ENCODE results near the gene IRF3.
A peak's percentile ranks its signal among the peaks of the same experiment; 100 is the strongest.

The IRF3 gene

GRCh38 chr19:49677231-49677900 lies 11.7 kb upstream of the IRF3 start, which contains the start of gene PRMT1:
PRMT1 (plus strand) TSS chr19:49677271; CDS start chr19:49677281, 10 bp downstream.
- H3K4me1 ChIP-seq (ENCODE audit: insufficient read depth, poor library complexity, severe bottlenecking): peaks cover 2% of the 10 kb centered on the region
- no peaks in the 10 kb centered on the region for H3K9me3 ChIP-seq (ENCODE audit: severe bottlenecking)
- no peak for TF ChIP-seq CTCF (IDR thresholded peaks at IDR 0.05; ENCODE audit: poor library complexity, severe bottlenecking)
- H3K36me3 ChIP-seq (ENCODE audit: low read depth): peaks cover 26% of the 10 kb centered on the region
- H3K27ac ChIP-seq (ENCODE audit: poor library complexity, severe bottlenecking): peak within 1 kb of the TSS; percentile 82
- no peak for ATAC-seq (ENCODE audit: low read depth)
- DNase-seq (ENCODE audit: low spot score): peak; percentile 42
- H3K4me3 ChIP-seq (ENCODE audit: severe bottlenecking): peak within 1 kb of the TSS; percentile 89
- H3K27me3 ChIP-seq (ENCODE audit: insufficient read depth, poor library complexity, severe bottlenecking): no peaks in the 10 kb centered on the region

- DNase-seq (ENCODE audit: low spot score) (peak; percentile 98), ATAC-seq (ENCODE audit: low read depth) (peak; percentile 77)
- TF ChIP-seq CTCF (IDR thresholded peaks at IDR 0.05; ENCODE audit: poor library complexity, severe bottlenecking): no peak
- Histone ChIP-seq H3K9me3 (ENCODE audit: severe bottlenecking) (no peaks in the 10 kb centered on the region), H3K27me3 (ENCODE audit: insufficient read depth, poor library complexity, severe bottlenecking) (no peaks in the 10 kb centered on the region), H3K4me1 (ENCODE audit: insufficient read depth, poor library complexity, severe bottlenecking) (peaks cover 2% of the 10 kb centered on the region), H3K4me3 (ENCODE audit: severe bottlenecking) (peak overlapping the region; percentile 89), H3K27ac (ENCODE audit: poor library complexity, severe bottlenecking) (peak overlapping the region; percentile 82), H3K36me3 (ENCODE audit: low read depth) (peaks cover 20% of the 10 kb centered on the region)
Observed at GRCh38 chr19:49676784-49677230, 11.2 kb upstream of the IRF3 start.

DNA sequence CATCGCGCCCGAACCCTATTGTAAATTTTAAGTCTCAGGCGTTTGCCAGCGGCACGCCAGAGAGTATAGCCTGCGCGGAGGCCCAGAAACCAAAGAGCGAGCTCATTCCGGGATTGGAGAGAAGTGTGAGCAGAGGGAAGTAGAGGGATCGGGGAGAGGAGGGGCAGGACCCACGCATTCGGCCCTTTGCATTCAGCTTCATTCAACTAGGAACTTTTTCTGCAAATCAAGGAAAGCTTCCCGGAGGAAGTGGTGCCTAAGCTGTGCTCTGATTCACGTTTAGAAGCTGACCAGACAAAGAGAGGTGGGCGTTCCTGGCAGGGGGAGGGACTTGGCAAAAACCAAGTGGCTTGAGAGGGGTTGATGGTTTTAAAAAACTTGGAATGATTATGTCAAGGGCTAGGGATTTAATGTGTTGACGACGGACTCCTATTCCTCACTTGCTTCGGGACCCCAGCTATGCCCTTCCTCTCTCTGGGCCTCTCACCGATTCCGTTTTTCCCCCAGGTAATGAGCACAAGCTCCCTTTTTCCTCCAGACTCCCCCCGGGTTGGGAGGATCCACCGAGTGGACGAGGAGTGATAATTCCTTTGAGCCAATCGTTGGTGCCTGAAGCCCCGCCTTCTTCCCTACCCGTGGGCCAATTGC lies 10.6 kb upstream of the IRF3 start:
- DNase-seq (ENCODE audit: low spot score) (no peak), ATAC-seq (ENCODE audit: low read depth) (0 out of 3 replicates have a peak, but pooled peaks have one; percentile 6)
- no peaks in the 10 kb centered on the region for H3K27me3 ChIP-seq (ENCODE audit: insufficient read depth, poor library complexity, severe bottlenecking)
- peak overlapping the region; percentile 25 for H3K4me3 ChIP-seq (ENCODE audit: severe bottlenecking)
- TF ChIP-seq CTCF (IDR thresholded peaks at IDR 0.05; ENCODE audit: poor library complexity, severe bottlenecking): no peak
- peak overlapping the region; percentile 82 for H3K27ac ChIP-seq (ENCODE audit: poor library complexity, severe bottlenecking)
- H3K36me3 ChIP-seq (ENCODE audit: low read depth): peaks cover 15% of the 10 kb centered on the region
- H3K9me3 ChIP-seq (ENCODE audit: severe bottlenecking): no peaks in the 10 kb centered on the region
- peaks cover 2% of the 10 kb centered on the region for H3K4me1 ChIP-seq (ENCODE audit: insufficient read depth, poor library complexity, severe bottlenecking)

DNA sequence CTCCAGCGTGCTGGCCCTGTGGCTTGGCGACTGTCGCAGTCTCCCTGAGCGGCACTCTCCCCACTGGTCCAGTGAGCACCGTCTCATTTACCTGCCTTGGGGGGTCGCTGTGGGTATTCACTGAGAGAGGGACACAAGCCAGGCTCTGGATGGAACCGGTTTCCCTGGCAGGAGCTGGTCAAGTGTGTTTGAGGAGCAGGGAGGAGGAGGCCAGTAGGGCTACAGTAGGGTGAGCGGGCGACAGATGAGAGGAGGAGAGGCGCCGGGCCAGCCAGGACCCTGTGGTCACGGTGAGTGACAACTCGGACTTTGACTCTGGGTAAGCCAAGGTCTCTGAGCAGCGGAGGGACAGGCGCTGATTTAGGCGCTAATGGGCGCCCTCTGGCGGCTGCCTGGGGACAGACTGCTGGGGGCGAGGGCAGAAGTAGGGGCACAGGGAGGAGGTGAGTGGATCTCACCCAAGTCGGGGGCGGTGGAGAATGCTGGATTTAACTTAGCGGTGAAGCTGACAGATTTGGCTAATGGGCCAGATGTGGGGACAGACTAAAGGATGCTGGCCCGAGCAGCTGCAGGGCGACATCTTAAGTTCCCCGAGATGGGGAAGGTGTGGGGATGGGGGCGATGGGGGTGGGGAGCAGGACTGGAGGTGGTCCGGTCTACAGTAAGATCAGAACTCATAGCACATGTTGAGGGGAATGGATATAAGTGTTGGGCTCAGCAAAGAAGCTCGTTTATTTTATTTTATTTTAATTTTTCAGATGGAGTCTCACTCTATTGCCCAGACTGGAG lies 6.7 kb upstream of the IRF3 start:
- peak; percentile 91 for TF ChIP-seq CTCF (IDR thresholded peaks at IDR 0.05; ENCODE audit: poor library complexity, severe bottlenecking)
- DNase-seq (ENCODE audit: low spot score) (no peak), ATAC-seq (ENCODE audit: low read depth) (no peak)
- Histone ChIP-seq H3K36me3 (ENCODE audit: low read depth) (peaks cover 11% of the 10 kb centered on the region), H3K9me3 (ENCODE audit: severe bottlenecking) (no peaks in the 10 kb centered on the region), H3K4me1 (ENCODE audit: insufficient read depth, poor library complexity, severe bottlenecking) (no peaks in the 10 kb centered on the region), H3K4me3 (ENCODE audit: severe bottlenecking) (no peak overlapping the region), H3K27ac (ENCODE audit: poor library complexity, severe bottlenecking) (no peak overlapping the region), H3K27me3 (ENCODE audit: insufficient read depth, poor library complexity, severe bottlenecking) (no peaks in the 10 kb centered on the region)
